Measurements from ENCODE around the gene HOXB4. TPM values are rescaled to one million over a fixed set of nuclear protein-coding genes. Genes with fewer than 3 reads are reported as not detected.
A peak's percentile ranks its signal among the peaks of the same experiment; 100 is the strongest.

HOXB4 gene
- 1.0 TPM for polyA plus RNA-seq (ENCODE audit: insufficient read length)

DNA sequence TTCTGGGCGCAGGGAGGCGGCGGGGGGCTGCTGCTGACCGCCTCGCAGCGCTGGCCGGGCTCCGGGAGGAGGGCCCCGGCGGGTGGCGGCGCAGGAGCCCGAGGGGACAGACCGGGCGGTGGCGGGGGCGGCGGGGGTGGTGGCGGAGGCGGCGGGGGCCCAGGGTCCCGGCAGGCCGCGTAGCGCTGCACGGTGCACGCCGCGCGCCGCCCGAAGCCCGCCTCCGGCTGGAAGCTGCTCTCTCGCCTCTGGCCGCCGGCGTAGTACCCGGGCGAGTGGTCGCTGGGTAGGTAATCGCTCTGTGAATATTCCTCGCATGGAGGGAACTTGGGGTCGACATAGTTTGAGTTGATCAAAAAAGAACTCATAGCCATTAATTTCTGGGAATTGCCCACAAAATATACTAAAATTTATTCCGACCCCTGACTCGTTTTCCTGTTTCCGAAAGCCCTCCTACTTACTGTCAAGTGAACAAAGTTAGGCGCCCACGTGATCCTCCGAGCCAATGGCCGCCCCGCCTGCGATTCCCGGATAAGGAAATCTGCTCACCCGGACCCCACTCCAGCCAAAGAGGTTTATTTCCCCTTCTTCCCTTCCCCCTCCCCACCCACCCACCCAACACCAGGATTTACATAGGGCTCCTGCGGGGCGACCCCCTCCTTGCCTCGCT lies at the start of gene HOXB4:
Gene HOXB4 (minus strand): TSS at position 405 of the 670 bp plus-strand sequence. CDS start 31 bp downstream, at position 374.
- DNase-seq = peak; percentile 43

DNA sequence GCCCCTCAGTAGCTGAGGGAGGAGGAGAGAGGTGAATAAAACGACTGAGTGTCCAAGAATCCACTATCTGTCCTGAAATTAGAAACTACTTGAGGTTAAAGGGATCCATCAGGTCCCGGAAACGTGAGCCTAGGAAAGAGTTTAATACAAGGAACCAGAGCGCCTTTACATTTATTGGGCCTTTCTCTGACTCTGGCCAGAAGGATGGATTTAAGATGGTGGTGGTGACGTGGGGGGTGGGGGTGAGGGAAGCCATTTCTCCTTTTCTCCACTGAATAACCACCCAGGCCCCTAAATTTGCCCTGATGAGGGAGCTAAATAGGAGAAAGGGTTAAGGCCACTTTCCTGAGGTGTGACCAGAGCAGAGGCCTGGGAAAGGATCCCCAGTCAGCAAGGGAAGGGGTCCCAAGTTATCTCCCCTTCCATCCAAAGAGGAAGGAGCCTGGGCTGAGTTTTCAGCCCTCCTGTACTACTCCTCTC lies 49.0 kb upstream of the HOXB4 start:
- no peak for DNase-seq

DNA sequence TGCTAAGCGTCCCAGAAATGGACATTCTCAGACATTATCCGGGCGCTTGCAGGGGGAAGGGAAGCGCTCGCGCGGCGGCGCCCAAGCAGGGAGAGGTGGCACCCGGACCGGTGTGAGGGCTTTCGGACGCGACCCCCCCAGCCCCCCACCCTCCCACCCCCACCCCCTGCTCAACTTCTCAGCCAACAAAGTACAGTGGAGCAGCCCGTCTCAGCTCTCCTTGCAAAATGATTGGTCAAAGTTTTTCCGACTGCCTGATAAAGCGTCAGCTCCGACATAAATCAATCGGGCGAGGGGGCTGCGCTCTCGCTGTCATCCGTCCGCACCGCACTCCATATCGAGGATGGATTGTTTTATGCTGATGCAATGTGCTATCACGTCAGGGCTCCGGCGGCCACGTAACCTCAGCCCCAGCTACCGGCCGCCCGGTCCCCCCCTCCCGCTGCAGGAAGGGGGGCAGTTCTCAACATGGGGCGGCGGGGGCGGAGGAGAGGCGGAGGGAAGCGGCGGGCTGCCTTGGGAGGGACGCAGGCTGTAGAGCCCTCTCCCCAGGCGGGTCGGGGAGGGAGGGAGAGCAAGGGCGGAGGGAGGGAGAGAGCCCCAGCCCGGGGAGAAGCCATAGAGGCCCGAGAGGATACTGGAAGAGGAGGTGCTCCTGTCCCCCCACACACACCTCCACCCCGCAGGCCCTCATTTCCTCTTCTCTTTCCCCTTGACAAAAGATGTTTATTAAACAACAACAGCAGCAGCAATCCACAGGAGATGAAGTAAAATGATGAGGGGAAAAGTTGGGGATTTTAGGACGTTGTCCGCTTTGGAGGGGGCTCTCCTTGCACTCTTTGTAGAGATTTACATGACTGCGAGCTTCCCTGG lies 48.3 kb upstream of the HOXB4 start, which contains the start of gene HOXB9:
Gene HOXB9 (minus strand): TSS at position 114 of the 873 bp plus-strand sequence. CDS start 89 bp downstream, at position 25.
- DNase-seq = no peak

DNA sequence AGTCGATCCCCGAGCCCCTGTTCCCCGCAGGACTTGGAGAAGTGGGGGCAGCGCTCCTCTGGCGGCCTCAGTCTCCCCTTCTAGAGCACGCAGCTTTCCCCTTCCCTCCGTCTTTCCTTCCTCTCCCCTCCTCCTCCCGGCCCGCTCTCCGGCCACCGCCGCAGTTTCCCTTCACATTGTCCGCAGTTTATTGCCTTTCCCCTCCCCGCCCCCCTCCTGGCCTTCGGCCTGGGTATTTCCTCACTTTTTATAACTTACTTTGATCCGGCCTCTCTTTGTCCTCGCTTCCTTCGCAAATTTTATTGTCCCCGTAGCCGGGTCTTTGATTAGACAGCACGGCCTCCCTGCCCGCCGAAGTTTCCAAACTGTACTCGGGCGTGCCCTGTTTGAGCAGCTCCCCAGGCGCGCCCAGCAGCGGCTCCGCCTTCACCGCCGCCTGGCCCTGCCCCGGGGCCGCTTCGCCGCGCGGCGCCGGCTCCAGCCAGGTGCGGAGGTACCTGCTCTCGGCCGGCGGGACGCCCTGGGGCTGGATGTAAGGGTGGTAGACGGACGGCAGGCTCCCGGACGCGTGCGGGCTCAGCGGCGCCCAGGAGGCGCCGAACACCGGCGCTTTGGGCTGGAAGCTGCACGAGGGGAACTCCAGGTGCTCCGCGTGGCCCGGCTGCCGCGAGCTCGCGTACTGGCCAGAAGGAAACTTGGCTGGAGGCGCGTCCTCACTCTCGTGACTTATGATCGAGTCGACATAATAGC lies 47.5 kb upstream of the HOXB4 start:
- no peak for DNase-seq

DNA sequence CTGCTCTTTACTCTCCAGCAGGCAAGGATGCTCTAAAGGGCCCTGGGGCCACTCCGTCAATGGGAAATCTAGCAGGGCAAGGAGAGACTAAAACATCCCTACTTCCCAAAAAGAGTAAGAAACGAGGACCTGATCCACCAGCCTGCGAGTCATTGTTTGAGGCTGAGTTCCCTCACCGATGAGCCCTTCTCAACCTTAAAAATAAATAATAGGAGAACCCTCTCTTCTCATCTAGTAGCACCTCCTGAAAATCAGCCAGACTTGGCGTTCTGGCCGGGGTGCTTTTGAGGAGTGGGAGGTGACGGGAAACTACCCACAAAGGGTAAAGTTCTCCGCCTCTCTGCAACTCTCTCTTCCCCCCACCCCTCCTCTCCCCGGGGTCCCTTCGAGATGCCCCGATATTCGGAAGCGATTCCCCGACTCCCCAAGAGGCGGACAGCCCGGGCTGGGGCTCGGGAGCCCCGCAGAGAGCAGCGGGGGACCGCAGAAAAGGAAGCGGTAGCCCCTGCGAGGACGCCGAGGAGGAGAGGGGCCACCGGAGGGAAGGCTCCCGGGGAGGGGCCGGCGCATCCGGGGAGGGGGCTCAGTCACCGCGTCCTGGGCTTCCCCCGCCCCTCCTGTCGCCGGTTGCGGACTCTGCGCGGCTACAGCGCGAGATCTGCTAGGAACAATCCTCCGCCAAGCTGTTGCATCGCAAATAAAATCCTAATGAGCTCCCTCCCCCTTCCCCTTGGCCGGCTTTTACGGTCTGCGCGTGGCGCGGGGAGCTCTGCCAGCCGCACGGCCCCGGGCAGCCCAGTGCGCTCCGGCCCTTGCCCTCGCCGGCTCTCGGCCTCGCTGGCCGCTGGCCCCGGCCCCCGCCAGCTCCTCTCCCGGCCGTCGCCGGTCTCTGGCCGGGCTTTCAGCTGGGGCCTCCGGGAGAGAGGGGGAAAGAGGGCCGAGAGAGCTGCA lies 46.7 kb upstream of the HOXB4 start:
- DNase-seq = no peak

DNA sequence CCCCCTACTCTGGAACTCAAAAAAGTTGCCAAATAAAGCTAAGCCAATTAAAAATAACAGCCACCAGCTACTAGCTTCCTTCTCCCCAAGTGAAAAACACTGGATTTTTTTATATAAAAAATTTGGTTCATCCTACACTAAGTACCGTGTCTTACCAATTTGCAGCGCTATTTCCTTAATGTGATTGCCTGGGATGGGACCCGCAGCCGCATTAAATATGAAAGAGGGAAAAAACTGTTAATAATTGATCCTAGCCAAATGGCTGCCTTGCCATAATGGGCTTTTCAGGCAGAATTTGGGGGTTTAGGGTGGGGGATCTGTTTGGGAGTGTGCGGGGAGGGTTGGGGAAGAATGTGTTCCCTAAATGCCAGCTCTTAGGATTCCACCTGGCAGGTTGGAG lies 46.0 kb upstream of the HOXB4 start:
- DNase-seq = no peak

DNA sequence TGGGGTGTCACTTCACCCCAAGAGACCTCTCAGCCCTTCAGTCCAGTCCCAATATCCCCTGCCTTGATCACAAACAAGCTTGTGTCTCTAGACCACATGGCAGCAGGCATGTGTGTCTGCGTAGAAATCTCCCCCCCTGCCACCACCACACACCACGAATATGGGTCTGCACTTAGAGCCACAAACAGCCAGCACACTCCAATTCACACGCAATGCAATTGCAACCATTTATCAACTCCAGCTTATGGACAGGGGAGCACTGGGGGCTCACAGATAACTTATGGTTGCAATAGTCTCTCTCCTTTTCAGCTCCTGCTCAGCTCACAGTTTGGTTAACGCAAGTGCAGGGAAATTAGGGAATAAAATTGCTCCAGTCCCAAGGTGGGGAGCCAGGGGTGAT lies 45.4 kb upstream of the HOXB4 start:
- no peak for DNase-seq

DNA sequence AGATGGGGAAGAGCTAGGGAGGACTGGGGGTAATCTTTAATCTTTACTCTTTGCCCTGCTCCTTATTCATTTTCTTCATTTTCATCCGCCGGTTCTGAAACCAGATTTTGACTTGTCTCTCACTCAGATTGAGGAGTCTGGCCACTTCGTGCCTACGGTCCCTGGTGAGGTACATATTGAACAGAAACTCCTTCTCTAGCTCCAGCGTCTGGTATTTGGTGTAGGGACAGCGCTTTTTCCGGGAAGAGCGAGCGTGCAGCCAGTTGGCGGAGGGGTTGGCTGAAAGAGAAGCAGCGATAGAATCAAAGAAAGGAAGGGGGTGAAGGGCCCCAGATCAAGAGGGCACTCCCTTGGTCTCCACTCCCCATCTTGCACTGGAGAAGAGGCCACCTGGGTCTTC lies 44.7 kb upstream of the HOXB4 start:
- DNase-seq = no peak

DNA sequence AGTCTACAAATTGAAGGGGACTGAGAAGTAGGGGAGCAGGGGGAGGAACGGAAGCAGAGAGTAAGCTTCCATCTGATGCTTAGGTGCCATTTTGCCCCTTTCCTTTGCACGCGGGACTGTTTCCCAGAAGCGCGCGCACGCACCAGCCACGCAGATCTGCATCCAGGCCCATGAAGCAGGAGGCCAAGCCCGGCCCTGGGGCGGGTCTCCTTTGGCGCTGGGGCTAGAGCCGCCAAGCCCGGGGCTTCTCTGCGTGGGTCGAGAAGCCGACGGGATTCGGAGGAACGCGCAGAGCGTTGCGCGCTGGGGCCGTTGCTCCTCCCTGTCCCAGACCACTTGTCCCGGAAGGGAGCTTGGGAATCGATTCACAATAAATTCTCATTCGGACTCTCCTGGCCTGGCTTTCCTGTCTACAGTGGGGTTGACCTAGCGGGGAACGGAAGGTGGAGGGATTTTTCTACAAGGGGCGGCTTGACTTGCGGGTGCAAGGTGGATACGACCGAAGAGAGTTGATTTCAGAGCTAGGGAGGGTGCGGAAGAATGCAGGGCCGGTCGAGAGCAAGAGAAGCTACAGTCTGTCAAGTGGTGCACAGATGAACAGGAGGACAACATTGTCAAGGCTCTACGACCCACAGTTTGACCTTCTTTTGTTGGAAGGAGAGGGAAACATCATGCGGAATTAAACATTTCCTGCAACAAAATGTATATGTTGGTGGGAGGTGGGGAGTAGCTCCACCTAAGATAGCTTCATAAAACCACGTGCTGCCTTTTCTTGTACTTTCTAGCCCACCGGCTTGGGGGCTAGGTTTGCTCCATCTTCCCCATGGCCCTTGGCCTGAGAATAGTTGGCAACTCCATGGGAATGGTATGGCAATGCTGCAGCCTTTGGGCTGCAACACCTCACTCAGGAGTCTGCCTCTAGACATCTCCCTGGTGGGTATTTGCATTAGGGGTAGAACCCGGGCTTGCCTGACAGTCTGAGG lies 43.6 kb upstream of the HOXB4 start:
- DNase-seq = no peak

DNA sequence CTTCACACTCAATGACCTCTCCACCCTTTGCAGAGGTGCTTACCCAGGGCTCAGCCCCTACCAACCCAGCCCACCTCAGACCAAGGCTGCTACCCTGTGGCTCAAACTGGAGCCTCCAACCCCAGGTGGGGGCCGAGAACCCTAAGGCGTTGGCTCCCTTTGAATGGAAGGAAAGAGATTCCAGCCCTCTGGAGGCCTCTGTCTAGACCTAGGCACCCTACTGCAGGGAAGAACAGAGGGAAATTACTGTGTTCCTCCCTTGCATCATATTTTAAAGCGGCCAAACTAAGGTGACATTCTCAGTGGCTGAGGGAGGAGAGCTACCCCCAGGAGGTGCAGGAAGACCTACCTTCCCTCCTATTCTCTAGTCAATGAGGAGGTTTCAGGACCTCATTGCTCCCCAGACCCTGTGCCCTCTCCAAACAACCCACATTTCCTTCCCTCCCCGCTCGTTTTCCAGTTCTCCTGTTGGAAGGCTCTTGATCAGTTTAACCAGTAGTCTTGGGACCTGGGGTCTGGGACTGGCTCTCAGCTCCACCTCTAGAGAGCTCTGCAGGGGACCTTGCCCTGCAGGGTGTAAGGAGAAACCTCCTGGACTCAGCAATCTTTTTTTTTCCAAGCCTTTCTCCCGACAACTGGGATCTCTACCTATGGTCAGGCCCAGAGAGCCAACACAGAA lies 42.5 kb upstream of the HOXB4 start:
- no peak for DNase-seq

DNA sequence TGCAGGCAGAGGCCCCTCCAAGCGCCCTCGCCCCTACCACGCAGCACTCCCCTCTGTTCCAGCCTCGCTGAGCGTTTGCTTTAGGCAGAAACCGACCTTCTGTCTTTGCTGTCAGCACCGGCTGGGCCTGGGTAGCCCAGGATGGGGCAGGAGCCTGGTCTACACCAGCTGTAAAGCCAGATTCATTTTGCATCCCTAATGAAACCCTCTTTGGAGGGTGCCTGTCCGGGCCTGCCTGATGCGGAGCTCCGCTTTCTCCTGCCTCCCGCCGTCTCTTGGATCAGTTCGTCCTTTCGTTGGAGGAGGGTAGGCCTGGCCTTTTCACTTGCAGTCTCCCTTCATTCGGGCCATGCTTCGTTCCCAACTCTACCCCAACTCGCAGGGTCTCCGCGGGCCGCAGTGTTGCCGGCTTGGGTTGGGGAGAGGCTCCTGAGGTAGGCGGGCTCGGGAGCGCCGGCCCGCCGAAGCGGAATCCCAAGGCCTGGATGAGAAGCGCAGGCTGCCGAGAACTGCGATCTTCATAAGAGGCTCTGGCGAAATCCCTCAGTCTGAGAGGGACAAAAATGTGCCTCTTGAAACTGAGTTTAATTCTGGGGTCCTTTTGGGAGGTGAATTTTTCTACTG lies 41.8 kb upstream of the HOXB4 start:
- no peak for DNase-seq

DNA sequence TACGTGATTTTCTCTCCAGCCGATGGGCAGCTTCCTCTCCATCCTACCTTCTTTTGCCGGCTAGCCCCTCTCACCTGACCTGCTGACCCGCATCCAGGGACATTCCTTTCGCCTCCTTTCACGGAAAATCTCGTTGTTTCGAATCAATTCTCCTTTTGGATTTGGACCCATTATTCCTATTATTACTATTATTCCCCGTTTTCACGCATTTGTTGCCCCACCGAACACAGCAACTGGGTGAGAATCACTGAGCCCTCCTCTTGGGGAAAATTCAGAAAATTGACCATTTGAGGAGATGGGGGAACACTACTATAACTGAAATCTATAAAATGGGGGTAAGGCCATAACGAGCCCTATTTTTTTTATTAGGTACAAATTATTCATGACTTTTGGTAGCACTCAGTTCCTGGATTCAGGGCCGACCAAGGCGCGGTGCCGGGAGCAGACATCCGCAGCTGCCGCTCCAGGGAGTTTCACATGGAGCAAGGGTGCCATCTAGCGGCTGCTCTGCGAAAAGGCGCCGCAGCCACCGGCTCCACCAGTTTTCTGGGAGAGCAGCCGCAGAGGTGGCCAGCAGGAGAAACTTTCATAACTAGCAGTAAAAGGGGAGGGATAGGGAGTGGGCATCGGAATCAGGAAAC lies 40.2 kb upstream of the HOXB4 start:
- DNase-seq = peak; percentile 88

DNA sequence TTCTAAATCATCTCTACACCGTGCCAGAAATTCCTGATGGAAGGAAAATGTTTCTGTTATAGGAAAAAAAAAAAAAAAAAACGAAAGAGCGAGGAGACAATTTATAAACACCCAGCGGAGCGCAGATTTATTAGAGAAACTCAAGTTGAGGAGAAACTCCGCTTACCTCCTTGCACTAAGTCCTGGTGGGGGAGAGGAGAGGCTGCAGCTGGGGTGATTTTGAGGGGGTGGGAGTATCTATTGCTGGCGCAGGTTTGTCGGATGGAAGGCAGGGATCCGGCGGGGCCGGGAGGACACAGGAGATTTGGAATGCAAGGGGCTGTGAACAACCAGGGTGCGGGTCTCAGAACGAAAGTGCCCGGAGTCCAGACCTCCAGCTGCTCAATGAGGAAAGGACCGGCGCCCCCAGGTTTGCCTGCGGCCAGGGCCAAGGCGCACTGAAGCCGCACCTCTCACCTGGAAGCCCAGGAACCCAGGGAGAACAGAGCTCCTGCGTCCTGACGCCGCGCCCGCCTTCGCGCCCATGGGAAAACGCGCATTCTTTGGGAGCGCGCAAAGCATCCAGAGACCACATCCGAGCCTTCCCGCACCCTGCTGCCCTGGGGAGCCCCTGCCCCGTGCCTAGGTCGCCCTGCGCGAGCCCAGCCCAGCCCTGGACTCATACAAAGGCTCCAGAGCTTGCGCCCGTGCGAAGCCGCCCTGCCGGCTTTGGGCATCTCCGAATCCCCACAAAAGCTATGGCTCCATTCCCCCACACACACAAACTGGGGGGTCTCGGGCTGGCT lies 39.5 kb upstream of the HOXB4 start:
- no peak for DNase-seq

DNA sequence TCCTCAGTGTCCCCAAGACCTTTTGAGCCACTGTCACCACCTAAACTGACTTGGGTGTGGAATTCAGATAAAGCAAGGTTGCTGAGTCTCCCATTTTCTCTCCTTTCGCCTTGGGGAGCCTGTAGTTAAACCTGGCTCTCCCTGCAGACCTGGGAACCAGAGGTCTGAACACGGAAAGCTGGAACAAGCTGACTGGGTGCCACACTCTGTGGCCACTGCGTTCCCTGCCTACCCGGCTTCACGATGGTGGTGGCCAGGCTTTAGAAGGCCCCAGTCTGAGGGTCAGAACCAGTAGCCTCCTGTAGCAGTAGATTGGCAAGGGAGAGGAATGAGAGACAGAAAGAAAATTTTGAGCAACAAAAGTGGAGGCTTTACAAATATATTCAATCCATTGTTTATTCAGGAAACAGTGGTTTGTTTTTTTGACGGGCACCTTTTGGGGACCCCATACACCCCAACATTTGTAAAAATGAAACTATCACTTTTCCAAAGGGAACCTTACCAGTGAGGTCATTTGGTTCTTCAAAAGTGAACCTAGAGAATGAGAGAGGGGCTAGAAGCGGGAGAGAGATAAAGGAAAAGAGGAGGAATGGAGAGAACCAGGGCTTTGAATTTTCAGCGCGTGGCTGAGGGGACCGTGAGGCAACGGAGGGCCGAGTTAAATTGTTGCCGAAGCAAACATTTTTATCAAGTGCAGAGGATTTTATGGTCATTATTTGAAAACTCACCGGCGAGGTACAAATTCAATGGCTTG lies 38.7 kb upstream of the HOXB4 start:
- DNase-seq = no peak

DNA sequence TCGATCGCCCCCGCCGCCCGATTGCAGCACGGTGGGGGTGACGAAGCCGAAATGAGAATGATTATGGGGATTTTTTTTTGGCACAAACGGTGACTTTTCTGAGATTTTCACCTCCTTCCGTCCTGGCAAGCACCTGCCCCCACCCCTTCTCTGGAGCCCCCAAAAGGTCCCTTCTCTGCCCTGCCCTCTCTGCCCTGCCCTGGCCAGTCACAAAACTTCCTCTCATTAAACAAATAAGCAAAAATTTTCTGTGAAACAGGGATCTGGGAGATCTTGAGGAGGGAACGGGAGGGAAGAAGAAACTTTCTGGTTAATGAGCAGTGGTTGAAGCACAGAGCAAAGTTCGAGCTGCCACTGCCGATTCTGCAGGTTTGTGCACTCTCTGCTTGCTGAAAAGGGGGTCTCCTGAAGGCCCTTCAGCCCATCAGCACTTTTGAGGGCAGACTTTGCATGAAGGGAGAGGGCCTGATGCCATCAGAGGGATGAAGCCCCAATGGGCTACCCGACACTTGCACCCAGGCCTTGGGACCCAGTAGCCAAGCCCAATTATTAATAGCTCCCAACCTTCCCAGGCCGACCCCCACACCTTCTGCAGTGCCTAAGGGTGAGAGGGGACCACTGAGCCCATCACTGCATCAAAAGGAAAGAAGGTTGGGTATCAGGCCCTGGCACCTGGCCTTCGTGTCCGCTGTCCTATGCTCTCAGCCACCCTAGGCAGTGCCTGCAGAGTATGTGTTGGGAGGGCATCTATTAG lies 38.0 kb upstream of the HOXB4 start:
- DNase-seq = no peak

Data from hindlimb muscle (tissue), 1 donor.